SK-N-SH (cell line): Measurements from ENCODE around the gene FAM3B. TPM values are rescaled to one million over a fixed set of nuclear protein-coding genes. Genes with fewer than 3 reads are reported as not detected.

Source experiments
- CTCF ChIA-PET: fragments of 300-600, 350-600 bp; formaldehyde crosslinking; extraction: SDS; loops from one replicate; lab custom pipeline; 2021; lab: Yijun Ruan, JAX
- POLR2A ChIA-PET: fragments of 350-600 bp; sonication (Branson Sonifier 250); formaldehyde crosslinking; extraction: SDS; loops from one replicate; lab custom pipeline; 2020; ENCODE audit warnings: antibody characterized with exemption, inconsistent platforms; lab: Yijun Ruan, JAX
- DNase-seq: peaks from one replicate; pipeline ENCODE4 v3.0.0; 2012
- H2AFZ ChIP-seq: fragments of 200-600 bp; sonication (generic); 2 replicates; pipeline ENCODE4 v1.8.1; 2016; ENCODE audit warnings: antibody characterized with exemption, mild to moderate bottlenecking, low read depth
- H3F3A ChIP-seq: fragments of 200-600 bp; sonication (generic); replicated peaks from 2 replicates; pipeline ENCODE3; 2016; ENCODE audit warnings: antibody characterized with exemption, mild to moderate bottlenecking; ENCODE audit not compliant: insufficient read depth
- H3K27ac ChIP-seq, 2 experiments: fragments of 200-500 bp in 1 of 2; fragments of 200-600 bp in 1 of 2; sonication (Bioruptor generic) in 1 of 2; sonication (generic), shearing (Covaris generic) in 1 of 2; 2 replicates each; pipeline versions ENCODE4 v1.5.1 to v1.6.1; 2014 to 2016; ENCODE audit warnings: low read depth in 2 of 2, inconsistent platforms in 1 of 2, low read length in 1 of 2, mild to moderate bottlenecking in 1 of 2, mixed read lengths in 1 of 2
- H3K27me3 ChIP-seq: fragments of 200-600 bp; sonication (generic), shearing (Covaris generic); 2 replicates; pipeline ENCODE4 v1.6.1; 2016; ENCODE audit warnings: mixed run types; ENCODE audit not compliant: insufficient read depth
- H3K36me3 ChIP-seq, 2 experiments: fragments of 200-500 bp in 1 of 2; fragments of 200-600 bp in 1 of 2; sonication (Bioruptor generic) in 1 of 2; sonication (generic) in 1 of 2; replicated peaks in 1 of 2; 2 replicates each; pipeline versions ENCODE3 to v1.5.1; 2014 to 2016; ENCODE audit warnings: low read length in 1 of 2, mild to moderate bottlenecking in 1 of 2; ENCODE audit not compliant: insufficient read depth in 2 of 2, control insufficient read depth in 1 of 2
- H3K4me1 ChIP-seq, 2 experiments: fragments of 200-500 bp in 1 of 2; fragments of 200-600 bp in 1 of 2; sonication (Bioruptor generic) in 1 of 2; sonication (generic), shearing (Covaris generic) in 1 of 2; 2 replicates each; pipeline versions ENCODE4 v1.5.1 to v1.6.1; 2014 to 2016; ENCODE audit warnings: low read depth in 1 of 2, low read length in 1 of 2, mixed run types in 1 of 2; ENCODE audit not compliant: insufficient read depth in 2 of 2, control insufficient read depth in 1 of 2
- H3K4me2 ChIP-seq: fragments of 200-600 bp; sonication (generic), shearing (Covaris generic); 2 replicates; pipeline ENCODE4 v1.6.1; 2017; ENCODE audit warnings: mixed run types
- H3K4me3 ChIP-seq, 2 experiments: fragments of 200-500 bp in 1 of 2; fragments of 200-600 bp in 1 of 2; sonication (Bioruptor generic) in 1 of 2; sonication (generic), shearing (Covaris generic) in 1 of 2; 2 replicates each; pipeline versions ENCODE4 v1.5.1 to v1.8.1; 2014 to 2016; ENCODE audit warnings: low read depth in 2 of 2, inconsistent platforms in 1 of 2, low read length in 1 of 2, mild to moderate bottlenecking in 1 of 2, mixed read lengths in 1 of 2, moderate library complexity in 1 of 2
- H3K79me2 ChIP-seq: fragments of 200-600 bp; sonication (generic); 2 replicates; pipeline ENCODE4 v1.8.1; 2017; ENCODE audit warnings: mild to moderate bottlenecking; ENCODE audit not compliant: insufficient read depth
- H3K9ac ChIP-seq: fragments of 200-600 bp; sonication (generic); 2 replicates; pipeline ENCODE4 v1.6.1; 2017; ENCODE audit warnings: mixed run types
- H3K9me2 ChIP-seq: fragments of 200-600 bp; sonication (generic); 2 replicates; pipeline ENCODE4 v1.6.1; 2017; ENCODE audit warnings: mixed run types
- H3K9me3 ChIP-seq: fragments of 200-600 bp; sonication (generic); 2 replicates; pipeline ENCODE4 v1.6.1; 2017; ENCODE audit warnings: mixed run types, mild to moderate bottlenecking, moderate library complexity
- H4K20me1 ChIP-seq: fragments of 200-600 bp; sonication (generic); 2 replicates; pipeline ENCODE4 v1.6.1; 2017; ENCODE audit warnings: mild to moderate bottlenecking, mixed run types; ENCODE audit not compliant: insufficient read depth
- CHD2 ChIP-seq: fragments of 150-350 bp; IDR thresholded peaks from 2 replicates; pipeline ENCODE4 v1.6.1; 2018; ENCODE audit warnings: low read length; ENCODE audit not compliant: partially characterized antibody
- EP300 ChIP-seq, 2 experiments: IDR thresholded peaks; 2 replicates each; pipeline versions ENCODE4 v1.4.0 to v1.6.1; 2012; ENCODE audit warnings: borderline replicate concordance in 1 of 2, low read depth in 1 of 2, low read length in 1 of 2
- EZH2phosphoT487 ChIP-seq: fragments of 200-600 bp; sonication (generic); IDR thresholded peaks from 2 replicates; pipeline ENCODE4 v1.6.1; 2017; ENCODE audit warnings: low read depth, mixed run types, mild to moderate bottlenecking, antibody characterized with exemption, moderate library complexity, borderline replicate concordance
- FOXJ3 ChIP-seq: sonication (generic); formaldehyde crosslinking; IDR thresholded peaks from 2 replicates; pipeline ENCODE4 v1.5.1; 2020; ENCODE audit warnings: mild to moderate bottlenecking, missing genetic modification reagents
- JUND ChIP-seq: IDR thresholded peaks from 2 replicates; pipeline ENCODE4 v1.4.0; 2012
- MEF2A ChIP-seq: IDR thresholded peaks from 2 replicates; pipeline ENCODE4 v1.4.0; 2012; ENCODE audit warnings: low read depth, borderline replicate concordance
- MXI1 ChIP-seq: IDR thresholded peaks from 2 replicates; pipeline ENCODE4 v1.6.1; 2012; ENCODE audit warnings: mild to moderate bottlenecking, low read depth, low read length, improper control_type of control experiment
- NFIC ChIP-seq: IDR thresholded peaks from 2 replicates; pipeline ENCODE4 v1.4.0; 2012; ENCODE audit warnings: borderline replicate concordance
- NRF1 ChIP-seq: IDR thresholded peaks from 2 replicates; pipeline ENCODE4 v1.6.1; 2012; ENCODE audit warnings: low read depth, mild to moderate bottlenecking, low read length
- POLR2AphosphoS5 ChIP-seq: IDR thresholded peaks from 2 replicates; pipeline ENCODE4 v1.6.1; 2012; ENCODE audit warnings: low read depth, low read length
- RAD21 ChIP-seq: IDR thresholded peaks from 2 replicates; pipeline ENCODE4 v1.6.1; 2012; ENCODE audit warnings: mild to moderate bottlenecking, low read length
- RFX5 ChIP-seq: IDR thresholded peaks from 2 replicates; pipeline ENCODE4 v1.6.1; 2012; ENCODE audit warnings: mild to moderate bottlenecking, improper control_type of control experiment, low read length
- RXRA ChIP-seq: IDR thresholded peaks from 2 replicates; pipeline ENCODE4 v1.4.0; 2012; ENCODE audit warnings: low read depth, mild to moderate bottlenecking, borderline replicate concordance
- SMC3 ChIP-seq: IDR thresholded peaks from 2 replicates; pipeline ENCODE4 v1.6.1; 2012; ENCODE audit warnings: low read depth, low read length, improper control_type of control experiment
- TAF1 ChIP-seq: IDR thresholded peaks from 2 replicates; pipeline ENCODE4 v1.6.1; 2012; ENCODE audit warnings: low read depth, mild to moderate bottlenecking, low read length, moderate library complexity, borderline replicate concordance
- TCF12 ChIP-seq: IDR thresholded peaks from 2 replicates; pipeline ENCODE4 v1.4.0; 2012
- YY1 ChIP-seq: IDR thresholded peaks from 2 replicates; pipeline ENCODE4 v1.4.0; 2012; ENCODE audit warnings: low read depth, mild to moderate bottlenecking
- WGBS: methylation state at CpG from one replicate; pipeline ENCODE4 v1.1.6; 2017; ENCODE audit warnings: low lambda C conversion rate; 5-methylcytosine and 5-hydroxymethylcytosine counted together
- polyA plus RNA-seq, 3 experiments: library from polyadenylated mRNA; depleted of rRNA; stranded (reverse); fragments of >200 nt; gene quantifications; 2 replicates each; pipeline ENCODE4 v1.2.3, GENCODE V29; 2012
- TF ChIP-seq, protein P1 (sequence below): IDR thresholded peaks from 2 replicates; pipeline ENCODE4 v1.4.0; 2012; ENCODE audit warnings: low read depth, borderline replicate concordance
- TF ChIP-seq, protein P2 (sequence below): IDR thresholded peaks from 2 replicates; pipeline ENCODE4 v1.4.0; 2012; ENCODE audit warnings: low read depth
- TF ChIP-seq, protein P3 (sequence below): IDR thresholded peaks from 2 replicates; pipeline ENCODE4; 2012

FAM3B gene
- polyA plus RNA-seq, 1 of the 3 experiments (the other 2 are of a cell fraction): not detected

DNA sequence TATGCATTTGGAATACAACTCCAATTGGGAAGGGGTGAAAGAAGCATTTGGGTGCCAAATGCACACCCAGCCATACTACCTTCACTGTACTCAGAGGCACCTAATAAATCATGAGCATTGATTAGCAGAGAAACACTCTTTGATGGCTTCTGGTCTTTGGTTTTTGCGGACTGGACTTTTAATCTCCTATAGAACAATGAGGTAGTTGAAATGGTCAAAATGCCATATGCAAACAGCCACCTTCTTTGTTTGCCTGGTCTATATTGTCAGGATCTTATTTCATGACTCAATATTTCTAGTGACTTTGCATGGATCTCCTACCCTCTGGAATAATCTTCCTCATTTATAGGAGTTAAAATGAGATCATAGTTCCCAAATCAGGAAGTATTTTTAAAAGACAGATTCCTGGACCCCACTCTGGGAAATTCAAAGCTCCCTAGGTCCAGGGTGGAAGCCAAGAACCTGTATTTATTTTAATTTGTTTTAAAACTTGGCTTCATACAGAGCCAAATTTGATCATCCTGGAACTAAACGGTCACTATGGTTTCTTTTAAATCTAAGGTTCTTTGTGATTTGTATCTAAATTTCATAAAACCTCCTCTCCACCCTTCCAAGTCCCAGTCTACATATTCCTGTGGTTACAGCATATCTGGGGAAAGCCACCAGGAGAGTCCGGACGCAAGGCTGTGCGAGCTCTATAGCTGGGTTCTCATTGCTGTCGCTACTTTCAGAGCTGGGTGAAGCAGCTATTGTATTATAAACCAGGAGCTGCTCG lies 8.7 kb downstream of the FAM3B start:
- 56% methylated on average over 7 of the region's 7 CpGs for WGBS
- H3F3A ChIP-seq: no peaks in the 10 kb centered on the region
- no peak overlapping the region for H3K4me2 ChIP-seq
- ChIA-PET CTCF (no interaction called here), POLR2A (no interaction called here)
- DNase-seq: no peak
- no peaks in the 10 kb centered on the region for H3K9me3 ChIP-seq
- H3K79me2 ChIP-seq: no peaks in the 10 kb centered on the region
- no peaks in the 10 kb centered on the region for H3K36me3 ChIP-seq
- H3K4me3 ChIP-seq: no peak overlapping the region
- no peaks in the 10 kb centered on the region for H3K27me3 ChIP-seq
- no peak overlapping the region for H3K27ac ChIP-seq
- TF ChIP-seq JUND (no peak), EP300 (IDR thresholded peaks at IDR 0.05; ENCODE audit: borderline replicate concordance in 1 of 2, low read depth in 1 of 2, low read length in 1 of 2) (no peak), MXI1 (no peak), RXRA (no peak), FOXJ3 (CRISPR knock-in tag) (no peak), EZH2phosphoT487 (no peak), TCF12 (no peak), NFIC (no peak), RFX5 (no peak), CHD2 (no peak), YY1 (no peak), SMC3 (no peak), RAD21 (no peak), NRF1 (no peak), MEF2A (no peak), POLR2AphosphoS5 (no peak), TAF1 (no peak)
- TF ChIP-seq, protein P1, sequence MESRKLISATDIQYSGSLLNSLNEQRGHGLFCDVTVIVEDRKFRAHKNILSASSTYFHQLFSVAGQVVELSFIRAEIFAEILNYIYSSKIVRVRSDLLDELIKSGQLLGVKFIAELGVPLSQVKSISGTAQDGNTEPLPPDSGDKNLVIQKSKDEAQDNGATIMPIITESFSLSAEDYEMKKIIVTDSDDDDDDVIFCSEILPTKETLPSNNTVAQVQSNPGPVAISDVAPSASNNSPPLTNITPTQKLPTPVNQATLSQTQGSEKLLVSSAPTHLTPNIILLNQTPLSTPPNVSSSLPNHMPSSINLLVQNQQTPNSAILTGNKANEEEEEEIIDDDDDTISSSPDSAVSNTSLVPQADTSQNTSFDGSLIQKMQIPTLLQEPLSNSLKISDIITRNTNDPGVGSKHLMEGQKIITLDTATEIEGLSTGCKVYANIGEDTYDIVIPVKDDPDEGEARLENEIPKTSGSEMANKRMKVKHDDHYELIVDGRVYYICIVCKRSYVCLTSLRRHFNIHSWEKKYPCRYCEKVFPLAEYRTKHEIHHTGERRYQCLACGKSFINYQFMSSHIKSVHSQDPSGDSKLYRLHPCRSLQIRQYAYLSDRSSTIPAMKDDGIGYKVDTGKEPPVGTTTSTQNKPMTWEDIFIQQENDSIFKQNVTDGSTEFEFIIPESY: no peak
- TF ChIP-seq, protein P2, sequence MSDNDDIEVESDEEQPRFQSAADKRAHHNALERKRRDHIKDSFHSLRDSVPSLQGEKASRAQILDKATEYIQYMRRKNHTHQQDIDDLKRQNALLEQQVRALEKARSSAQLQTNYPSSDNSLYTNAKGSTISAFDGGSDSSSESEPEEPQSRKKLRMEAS: no peak
- TF ChIP-seq, protein P3, sequence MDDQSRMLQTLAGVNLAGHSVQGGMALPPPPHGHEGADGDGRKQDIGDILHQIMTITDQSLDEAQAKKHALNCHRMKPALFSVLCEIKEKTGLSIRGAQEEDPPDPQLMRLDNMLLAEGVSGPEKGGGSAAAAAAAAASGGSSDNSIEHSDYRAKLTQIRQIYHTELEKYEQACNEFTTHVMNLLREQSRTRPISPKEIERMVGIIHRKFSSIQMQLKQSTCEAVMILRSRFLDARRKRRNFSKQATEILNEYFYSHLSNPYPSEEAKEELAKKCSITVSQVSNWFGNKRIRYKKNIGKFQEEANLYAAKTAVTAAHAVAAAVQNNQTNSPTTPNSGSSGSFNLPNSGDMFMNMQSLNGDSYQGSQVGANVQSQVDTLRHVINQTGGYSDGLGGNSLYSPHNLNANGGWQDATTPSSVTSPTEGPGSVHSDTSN: no peak
- H4K20me1 ChIP-seq: no peaks in the 10 kb centered on the region
- H3K9me2 ChIP-seq: no peaks in the 10 kb centered on the region
- H3K9ac ChIP-seq: no peak overlapping the region
- H2AFZ ChIP-seq: no peak overlapping the region
- no peaks in the 10 kb centered on the region for H3K4me1 ChIP-seq
